Endodermal cell (in vitro differentiated cells): ENCODE results near the gene SMS. TPM values are rescaled to one million over a fixed set of nuclear protein-coding genes. Genes with fewer than 3 reads are reported as not detected.

ENCODE experiments used
- DNase-seq: peaks from one replicate; pipeline ENCODE4 v3.0.0-alpha.2; 2017
- H3K27ac ChIP-seq: 2 replicates; pipeline ENCODE4 v1.5.1; 2013; ENCODE audit warnings: mild to moderate bottlenecking, low read depth, low read length, moderate library complexity
- H3K27me3 ChIP-seq: 2 replicates; pipeline ENCODE4 v1.6.1; 2013; ENCODE audit warnings: mild to moderate bottlenecking, low read length, moderate library complexity; ENCODE audit not compliant: insufficient read depth, control insufficient read depth, poor library complexity, severe bottlenecking
- H3K36me3 ChIP-seq: 2 replicates; pipeline ENCODE4 v1.7.0; 2013; ENCODE audit warnings: mild to moderate bottlenecking, low read length, moderate library complexity; ENCODE audit not compliant: control insufficient read depth, insufficient read depth
- H3K4me1 ChIP-seq: one replicate; pipeline ENCODE4 v1.7.0; 2013; ENCODE audit warnings: low read length; ENCODE audit not compliant: control insufficient read depth, insufficient read depth
- H3K4me3 ChIP-seq: 2 replicates; pipeline ENCODE4 v1.5.1; 2013; ENCODE audit warnings: mild to moderate bottlenecking, low read length, moderate library complexity
- H3K9ac ChIP-seq: 2 replicates; pipeline ENCODE4 v1.6.1; 2013; ENCODE audit warnings: mild to moderate bottlenecking, low read length, moderate library complexity; ENCODE audit not compliant: poor library complexity, severe bottlenecking; ENCODE audit errors: extremely low read depth
- H3K9me3 ChIP-seq: 2 replicates; pipeline ENCODE4 v1.6.1; 2013; ENCODE audit warnings: mild to moderate bottlenecking, low read length, moderate library complexity; ENCODE audit not compliant: control insufficient read depth
- H3K27ac Mint-ChIP-seq: 2 replicates; pipeline ENCODE4 v1.8.0; 2020; ENCODE audit warnings: mixed read lengths
- H3K27me3 Mint-ChIP-seq: 2 replicates; pipeline ENCODE4 v1.8.0; 2021; ENCODE audit warnings: mild to moderate bottlenecking, mixed read lengths; ENCODE audit not compliant: insufficient read depth
- H3K36me3 Mint-ChIP-seq: 2 replicates; pipeline ENCODE4 v1.8.0; 2020; ENCODE audit warnings: low read depth, mixed read lengths
- H3K4me1 Mint-ChIP-seq: 2 replicates; pipeline ENCODE4 v1.8.0; 2020; ENCODE audit warnings: mixed read lengths
- H3K4me3 Mint-ChIP-seq: 2 replicates; pipeline ENCODE4 v1.8.0; 2020; ENCODE audit warnings: mild to moderate bottlenecking, moderate library complexity, mixed read lengths
- H3K9me3 Mint-ChIP-seq: 2 replicates; pipeline ENCODE4 v1.8.0; 2020; ENCODE audit warnings: mild to moderate bottlenecking, mixed read lengths
- WGBS, 2 experiments: methylation state at CpG; one replicate each; pipeline versions ENCODE4 v1.1.5 to v1.1.7; 2013; ENCODE audit warnings: missing lambda C conversion rate in 2 of 2, mixed read lengths in 1 of 2; ENCODE audit not compliant: insufficient coverage in 1 of 2, insufficient read length in 1 of 2; 5-methylcytosine and 5-hydroxymethylcytosine counted together
- total RNA-seq, 2 donors: library from RNA; stranded (reverse); fragmentation: NEBNext Ultra II Directional in 1 of 2; extraction: Animal tissue kit (Norgen Biotek cat#: 25700) in 1 of 2; gene quantifications; 2 replicates in 1 of 2; 3 replicates in 1 of 2; pipeline ENCODE4 v1.2.1, GENCODE V29; 2021
- TF ChIP-seq, protein P1 (sequence below): fragments of 200-600 bp; sonication (generic); conservative IDR thresholded peaks from 2 replicates; pipeline ENCODE4 v1.5.0; 2021; ENCODE audit warnings: antibody characterized with exemption, mild to moderate bottlenecking

The SMS gene
- total RNA-seq, 2 donors from 2014 or later = 163 to 312 TPM

DNA sequence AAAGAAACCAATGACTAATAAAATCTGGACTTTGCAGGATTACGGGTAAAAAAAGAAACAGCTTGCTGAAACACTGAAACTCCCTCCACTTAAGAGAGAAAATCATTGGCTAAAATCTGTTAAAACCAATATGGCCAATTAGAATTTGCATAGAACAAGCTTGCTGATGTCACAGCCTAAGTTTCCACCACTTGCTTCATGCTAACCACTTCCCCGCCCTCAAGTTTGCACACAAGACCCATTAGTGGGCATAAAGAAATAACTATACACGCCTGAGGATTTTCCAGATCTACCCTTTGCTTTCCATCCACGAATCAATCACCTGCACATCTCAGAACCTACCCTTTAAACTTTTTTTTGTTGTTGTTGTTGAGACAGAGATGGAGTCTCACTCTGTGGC, 48.9 kb downstream of the SMS start:
- Histone ChIP-seq H3K4me1 (no peaks in the 10 kb centered on the region), H3K9ac (no peak overlapping the region), H3K27ac (no peak overlapping the region), H3K27me3 (no peaks in the 10 kb centered on the region), H3K4me3 (no peak overlapping the region), H3K9me3 (no peaks in the 10 kb centered on the region), H3K36me3 (peaks cover 46% of the 10 kb centered on the region)
- Mint-ChIP-seq H3K9me3 (no peaks in the 10 kb centered on the region), H3K4me3 (no peak overlapping the region), H3K27ac (no peak overlapping the region), H3K27me3 (no peaks in the 10 kb centered on the region), H3K4me1 (no peaks in the 10 kb centered on the region), H3K36me3 (peaks cover 81% of the 10 kb centered on the region)
- DNase-seq = no peak
- 98% methylated on average over 3 of the region's 4 CpGs; no CpG with 5 or more reads in 1 of the 2 experiments for WGBS, 2 experiments
- TF ChIP-seq, protein P1, sequence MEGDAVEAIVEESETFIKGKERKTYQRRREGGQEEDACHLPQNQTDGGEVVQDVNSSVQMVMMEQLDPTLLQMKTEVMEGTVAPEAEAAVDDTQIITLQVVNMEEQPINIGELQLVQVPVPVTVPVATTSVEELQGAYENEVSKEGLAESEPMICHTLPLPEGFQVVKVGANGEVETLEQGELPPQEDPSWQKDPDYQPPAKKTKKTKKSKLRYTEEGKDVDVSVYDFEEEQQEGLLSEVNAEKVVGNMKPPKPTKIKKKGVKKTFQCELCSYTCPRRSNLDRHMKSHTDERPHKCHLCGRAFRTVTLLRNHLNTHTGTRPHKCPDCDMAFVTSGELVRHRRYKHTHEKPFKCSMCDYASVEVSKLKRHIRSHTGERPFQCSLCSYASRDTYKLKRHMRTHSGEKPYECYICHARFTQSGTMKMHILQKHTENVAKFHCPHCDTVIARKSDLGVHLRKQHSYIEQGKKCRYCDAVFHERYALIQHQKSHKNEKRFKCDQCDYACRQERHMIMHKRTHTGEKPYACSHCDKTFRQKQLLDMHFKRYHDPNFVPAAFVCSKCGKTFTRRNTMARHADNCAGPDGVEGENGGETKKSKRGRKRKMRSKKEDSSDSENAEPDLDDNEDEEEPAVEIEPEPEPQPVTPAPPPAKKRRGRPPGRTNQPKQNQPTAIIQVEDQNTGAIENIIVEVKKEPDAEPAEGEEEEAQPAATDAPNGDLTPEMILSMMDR = no peak

GRCh38 chrX:21990832-21991231, 50.3 kb downstream of the SMS start:
- Histone ChIP-seq H3K27ac (no peak overlapping the region), H3K9me3 (no peaks in the 10 kb centered on the region), H3K4me1 (no peaks in the 10 kb centered on the region), H3K36me3 (peaks cover 46% of the 10 kb centered on the region), H3K27me3 (no peaks in the 10 kb centered on the region), H3K4me3 (no peak overlapping the region), H3K9ac (no peak overlapping the region)
- no peak for DNase-seq
- Mint-ChIP-seq H3K27ac (no peak overlapping the region), H3K9me3 (no peaks in the 10 kb centered on the region), H3K27me3 (no peaks in the 10 kb centered on the region), H3K4me1 (no peaks in the 10 kb centered on the region), H3K36me3 (peaks cover 83% of the 10 kb centered on the region), H3K4me3 (no peak overlapping the region)
- TF ChIP-seq, protein P1 = no peak
- WGBS, 2 experiments = 81% methylated on average over 8 of the region's 8 CpGs; no CpG with 5 or more reads in 1 of the 2 experiments

DNA sequence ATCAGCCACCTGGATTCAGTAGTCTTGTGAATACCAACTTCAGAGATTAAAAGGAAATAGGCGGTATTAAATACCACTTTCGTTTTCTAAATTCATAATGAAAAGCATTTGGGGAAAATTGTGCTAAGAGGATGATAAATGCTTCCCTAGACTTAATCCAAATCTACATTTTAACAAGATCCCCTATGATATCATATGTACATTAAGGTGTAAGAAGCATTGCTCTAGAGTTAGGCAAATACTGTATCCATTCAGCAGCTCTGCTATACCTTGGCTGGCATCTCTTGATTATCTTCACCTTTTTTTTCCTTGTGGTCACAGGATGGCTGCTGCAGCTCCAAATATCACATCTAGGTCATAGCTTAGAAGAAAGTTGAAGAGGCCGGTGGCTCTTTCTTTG, 51.0 kb downstream of the SMS start:
- Histone ChIP-seq H3K9me3 (no peaks in the 10 kb centered on the region), H3K4me3 (no peak overlapping the region), H3K4me1 (no peaks in the 10 kb centered on the region), H3K27me3 (no peaks in the 10 kb centered on the region), H3K9ac (no peak overlapping the region), H3K27ac (no peak overlapping the region), H3K36me3 (peaks cover 41% of the 10 kb centered on the region)
- no peaks in the 10 kb centered on the region for H3K9me3 Mint-ChIP-seq
- H3K27ac Mint-ChIP-seq = no peak overlapping the region
- WGBS, 2 experiments = 80 to 100% methylated on average over 1 of the region's 3 CpGs
- DNase-seq = no peak
- H3K36me3 Mint-ChIP-seq = peaks cover 85% of the 10 kb centered on the region
- no peak overlapping the region for H3K4me3 Mint-ChIP-seq
- H3K27me3 Mint-ChIP-seq = no peaks in the 10 kb centered on the region
- no peaks in the 10 kb centered on the region for H3K4me1 Mint-ChIP-seq
- TF ChIP-seq, protein P1 = no peak
